GM21619 (cell line): ENCODE measurements around the gene PLA2R1.

ENCODE experiments used
- ATAC-seq: cut with Tn5 transposase; IDR thresholded peaks from one replicate; pipeline ENCODE4 v1.9.1; 2021; ENCODE audit not compliant: unreplicated experiment

The PLA2R1 gene

DNA sequence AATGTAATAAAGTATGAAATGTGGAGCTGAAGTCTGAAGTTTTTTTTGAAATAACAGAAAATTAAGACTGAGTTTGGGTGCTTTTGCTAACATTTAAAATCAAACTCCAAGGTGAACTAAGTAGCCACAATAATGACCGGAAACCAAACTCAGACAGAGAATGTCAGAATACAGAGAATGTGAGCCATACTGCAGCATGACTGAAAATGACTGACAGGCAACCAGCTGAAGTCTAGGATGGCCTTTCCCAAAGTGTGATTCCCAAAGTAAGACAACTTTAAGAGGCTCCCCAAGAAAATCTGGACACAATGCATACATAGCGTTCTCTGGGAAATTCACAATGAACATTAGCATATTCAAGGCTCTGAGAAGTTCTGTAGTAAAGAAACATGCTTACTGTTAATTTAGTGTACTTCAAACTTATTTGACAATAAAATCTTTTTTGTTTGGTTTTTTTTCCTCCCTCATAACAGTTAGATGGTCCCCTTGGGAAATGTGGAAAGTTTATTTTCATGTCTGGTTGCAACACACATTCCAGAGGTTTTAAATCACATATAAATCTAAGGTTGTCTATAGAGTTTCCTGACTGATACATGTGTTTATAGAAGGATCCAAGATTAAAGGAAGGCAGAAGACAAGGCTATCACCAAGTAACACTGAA, 28.6 kb downstream of the PLA2R1 start:
- ATAC-seq = no peak

DNA sequence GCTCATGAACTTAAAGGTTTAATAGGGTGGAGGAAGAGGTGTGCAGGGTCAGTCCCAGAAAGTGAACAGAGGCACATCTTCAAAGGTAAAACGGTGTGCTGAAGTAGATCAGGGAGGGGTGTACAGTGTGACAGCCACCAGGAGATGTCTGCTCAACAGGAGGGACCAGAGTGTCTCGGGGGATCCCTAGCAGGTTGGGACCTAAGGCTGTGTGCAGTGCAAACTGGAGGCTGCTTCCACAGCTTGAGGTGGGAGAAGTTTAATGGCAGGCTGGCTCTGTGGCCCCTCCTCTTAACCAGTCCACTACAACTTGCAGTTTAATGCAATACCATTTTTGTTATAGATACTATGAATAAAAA, 33.2 kb downstream of the PLA2R1 start:
- ATAC-seq = no peak

DNA sequence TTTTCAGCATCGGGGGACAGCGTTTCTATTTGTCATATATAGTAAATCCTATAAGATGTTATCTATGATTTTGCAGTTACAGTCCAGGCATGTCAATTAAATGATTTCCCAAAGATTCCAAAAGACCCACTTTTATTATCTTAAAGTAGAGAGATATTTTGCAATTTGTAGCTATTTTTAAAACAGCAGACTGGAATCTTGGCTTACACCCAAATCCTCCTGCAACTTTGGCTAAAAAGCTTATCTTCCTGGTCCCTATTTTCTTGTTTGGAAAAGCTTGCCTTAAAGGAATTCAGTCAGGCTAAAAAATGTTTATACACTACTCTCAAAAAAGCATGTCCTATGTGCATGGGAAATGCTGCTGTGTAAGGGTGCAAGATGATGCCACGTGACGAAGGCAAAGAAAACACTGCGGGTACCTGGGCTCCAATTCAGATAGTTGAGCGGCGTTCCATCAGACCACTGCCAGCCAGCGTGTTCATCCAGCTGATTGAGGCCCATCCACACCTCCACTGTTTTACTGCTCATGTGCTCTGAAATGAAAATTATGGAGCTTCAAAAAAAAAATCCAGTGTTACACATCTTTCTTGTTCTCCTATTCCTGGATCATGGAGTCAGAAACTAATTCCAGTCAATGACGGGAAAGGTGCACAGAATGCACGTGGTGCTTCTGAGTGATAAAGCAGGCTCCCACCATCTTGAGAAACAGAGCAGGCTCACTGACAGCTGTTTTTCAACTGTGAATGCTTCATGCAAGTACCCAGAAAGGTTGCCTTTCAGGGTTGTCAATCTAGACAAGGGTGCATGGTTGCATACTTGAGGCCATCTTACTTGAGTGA, 33.8 kb downstream of the PLA2R1 start:
- ATAC-seq = no peak

DNA sequence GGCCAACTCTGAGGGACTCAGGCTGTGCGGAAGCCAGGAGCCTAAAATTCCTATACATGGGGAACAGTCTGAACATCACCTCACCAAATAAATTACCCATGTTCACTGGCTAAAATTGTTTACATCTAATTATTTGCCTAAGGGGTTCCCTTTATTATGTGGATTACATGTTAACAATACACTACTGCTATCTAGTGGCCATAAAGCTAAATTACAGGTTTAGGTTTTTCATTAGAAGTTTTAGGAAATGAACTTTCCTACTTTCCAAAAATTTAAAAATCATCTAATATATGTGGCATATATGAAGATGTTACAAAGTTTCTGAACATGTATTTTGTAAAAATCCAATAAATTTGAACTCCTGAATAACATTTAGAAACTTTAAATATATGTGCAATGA, 40.3 kb downstream of the PLA2R1 start:
- ATAC-seq = no peak

DNA sequence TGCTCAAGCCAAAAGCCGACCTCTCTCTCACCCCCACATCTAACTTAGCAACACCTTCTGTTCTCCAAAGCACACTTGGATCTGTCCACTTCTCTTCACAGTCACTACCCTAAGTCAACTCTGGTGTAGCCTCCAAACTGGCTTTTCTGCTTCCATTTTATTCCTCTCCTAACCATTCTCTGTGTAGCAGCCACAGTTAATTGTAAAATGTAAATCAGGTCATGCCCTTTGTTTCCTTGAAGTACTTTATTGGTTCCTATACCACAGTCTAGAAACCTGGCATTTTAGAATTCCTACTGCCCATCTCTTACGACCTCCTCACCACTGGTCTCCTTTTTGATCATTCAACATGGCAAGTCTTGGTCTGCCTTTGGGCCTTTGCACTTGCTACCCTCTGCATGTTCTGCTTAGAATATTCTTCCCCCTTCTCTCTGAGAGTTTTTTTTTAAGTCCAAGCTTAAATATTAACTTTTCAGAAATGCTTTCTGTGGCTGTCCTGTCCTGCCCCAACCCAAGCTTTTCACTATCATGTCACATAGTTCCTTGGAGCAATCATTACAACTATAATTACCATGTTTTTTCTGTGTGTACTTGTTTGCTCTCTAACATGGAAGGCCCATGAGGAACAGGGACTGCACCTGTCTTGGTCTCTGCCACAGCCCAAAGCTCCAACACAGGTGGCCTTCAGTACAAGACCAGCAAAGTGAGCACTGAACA, 42.9 kb downstream of the PLA2R1 start:
- no peak for ATAC-seq

DNA sequence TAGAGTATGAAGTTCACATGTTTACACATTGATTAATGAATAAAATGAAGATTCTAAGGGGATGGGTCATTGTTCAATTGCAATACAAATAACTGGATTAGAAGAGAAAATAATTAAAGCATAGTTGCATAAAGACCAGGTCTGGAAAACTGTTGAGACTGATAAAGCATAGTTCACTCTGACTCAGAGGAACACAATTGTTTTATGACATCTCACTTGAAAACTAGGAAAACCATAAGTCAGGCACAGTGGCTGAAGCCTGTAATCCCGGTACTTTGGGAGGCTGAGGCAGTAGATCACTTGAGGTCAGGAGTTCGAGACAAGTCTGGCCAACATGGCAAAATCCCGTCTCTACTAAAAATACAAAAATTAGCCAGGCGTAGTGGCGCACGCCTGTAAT, 46.7 kb downstream of the PLA2R1 start:
- ATAC-seq = no peak

DNA sequence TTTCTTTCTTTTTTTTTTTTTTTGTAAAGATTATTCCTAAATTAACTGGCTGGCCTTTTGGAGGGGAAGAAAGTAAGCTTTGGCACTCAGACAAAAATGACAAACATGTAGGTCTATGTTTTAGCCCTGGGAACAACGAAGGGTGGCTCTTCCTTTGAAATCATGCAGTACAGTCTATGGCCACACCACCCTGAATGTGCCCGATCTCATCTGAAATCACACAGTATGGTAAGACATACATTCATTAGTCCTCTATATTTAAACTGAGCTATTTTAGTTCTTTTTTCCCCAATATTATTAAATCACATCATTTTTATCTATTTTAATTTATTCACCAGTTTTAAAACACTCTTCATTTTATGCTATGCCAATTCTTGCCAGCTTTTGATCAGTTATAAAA, 48.2 kb downstream of the PLA2R1 start:
- ATAC-seq = no peak

DNA sequence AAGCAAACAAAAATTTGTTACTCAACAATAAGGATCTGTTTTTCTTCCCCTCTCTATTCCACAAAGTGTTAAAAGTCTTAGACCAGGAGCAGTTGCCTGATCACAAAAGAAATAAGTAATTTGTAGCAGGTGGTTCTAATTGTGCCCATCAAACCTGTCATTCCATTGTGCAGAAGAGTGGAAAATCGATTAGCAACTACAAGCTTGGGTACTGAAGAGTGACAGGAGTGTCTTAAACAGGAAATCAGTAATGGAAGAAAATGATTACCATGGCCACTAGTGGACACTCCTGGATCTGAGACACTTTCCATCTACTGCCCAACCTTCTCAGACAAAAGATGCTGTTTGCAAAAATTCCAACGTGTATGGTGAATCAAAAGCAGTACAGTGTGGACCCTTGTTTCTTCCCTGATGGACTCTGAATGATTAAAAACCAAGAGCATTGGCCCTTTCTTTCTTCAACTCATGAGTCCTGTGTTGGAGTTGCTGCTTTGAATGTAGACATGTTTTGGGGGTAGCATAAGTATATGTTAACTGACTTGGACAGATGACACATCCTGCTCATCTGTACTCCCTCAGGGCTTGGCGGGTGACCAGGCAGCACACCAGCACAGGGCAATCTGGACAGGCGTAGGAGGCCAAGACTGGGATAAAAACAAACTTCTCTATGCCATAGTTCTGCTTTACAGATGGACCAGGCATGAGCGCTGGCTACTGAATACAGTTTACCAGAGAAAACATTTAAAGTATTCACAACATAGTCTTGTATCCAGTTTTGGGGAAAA, 51.9 kb downstream of the PLA2R1 start:
- no peak for ATAC-seq

DNA sequence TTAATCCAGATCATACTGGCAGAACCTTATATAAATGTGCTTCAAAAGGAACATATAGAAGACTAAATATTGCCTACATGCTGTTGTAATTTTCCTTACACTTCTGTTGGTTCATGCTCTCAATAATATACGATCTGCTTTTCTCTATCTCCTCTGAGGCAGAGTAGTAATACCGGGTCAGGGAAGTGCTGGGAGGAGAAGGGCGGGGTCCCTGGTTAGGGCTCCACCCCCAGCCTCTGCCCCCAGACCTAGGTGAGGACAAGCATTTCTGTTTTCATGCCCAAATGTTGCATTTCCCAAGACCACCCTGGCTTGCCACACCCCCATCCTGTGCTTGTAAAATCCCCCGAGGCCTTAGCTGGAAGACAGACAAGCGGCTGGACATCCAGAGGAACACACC, 55.3 kb downstream of the PLA2R1 start:
- no peak for ATAC-seq

DNA sequence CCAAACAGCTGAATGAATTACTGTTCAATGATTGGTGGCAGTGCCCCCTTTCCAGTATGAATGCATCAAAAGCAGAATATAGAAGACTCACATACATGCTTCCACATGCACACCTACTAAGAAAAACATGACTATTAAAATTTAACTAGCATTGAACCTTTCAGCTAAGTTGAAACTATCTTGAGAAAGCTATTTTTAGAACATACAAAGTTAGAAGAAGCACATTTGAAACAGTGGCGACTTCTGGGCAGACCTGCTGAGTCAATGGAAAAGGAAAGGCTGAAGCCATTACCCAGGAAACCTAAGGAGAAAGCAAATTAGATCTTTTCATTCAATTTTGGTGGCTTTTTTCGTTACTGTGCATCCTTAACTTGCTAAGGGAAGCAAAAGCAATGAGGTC, 55.9 kb downstream of the PLA2R1 start:
- ATAC-seq = peak; percentile 72

DNA sequence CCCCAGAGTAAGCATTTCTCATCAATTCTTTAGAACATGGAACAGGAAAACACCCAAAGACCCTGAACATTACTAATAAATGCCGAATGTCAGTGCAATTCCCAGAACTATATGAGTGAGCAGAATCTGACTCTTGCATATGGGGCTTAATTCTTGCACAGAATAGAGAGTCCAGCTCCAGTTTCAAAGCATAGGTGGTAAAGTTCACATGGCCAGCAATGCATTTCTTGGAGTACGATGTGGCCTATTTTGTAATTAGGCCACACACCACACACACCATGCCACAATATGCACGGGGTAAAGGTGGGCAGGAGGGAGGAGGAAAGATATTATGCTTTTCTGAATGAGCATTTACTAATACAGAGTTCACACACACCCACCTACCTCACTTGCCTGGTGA, 56.5 kb downstream of the PLA2R1 start:
- ATAC-seq = no peak

DNA sequence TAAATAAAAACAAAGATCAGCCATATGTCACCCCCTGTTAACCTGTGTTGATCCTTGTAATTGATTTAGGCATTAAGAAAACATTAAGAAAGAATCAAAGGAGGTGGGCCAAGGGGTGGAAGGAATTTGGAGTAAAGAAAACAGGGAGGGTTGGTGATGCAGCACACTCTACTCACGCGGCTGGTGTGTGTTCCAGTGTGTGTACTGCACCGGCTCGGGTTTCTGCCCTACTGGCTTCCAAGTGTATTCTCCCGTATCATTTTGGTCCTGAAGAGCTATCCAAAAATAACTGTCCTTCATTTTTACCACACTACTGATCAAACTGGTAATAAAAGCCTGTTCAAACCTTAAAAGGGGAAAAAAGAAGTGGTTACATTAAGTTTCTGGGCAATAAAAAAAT, 56.9 kb downstream of the PLA2R1 start:
- ATAC-seq = no peak

DNA sequence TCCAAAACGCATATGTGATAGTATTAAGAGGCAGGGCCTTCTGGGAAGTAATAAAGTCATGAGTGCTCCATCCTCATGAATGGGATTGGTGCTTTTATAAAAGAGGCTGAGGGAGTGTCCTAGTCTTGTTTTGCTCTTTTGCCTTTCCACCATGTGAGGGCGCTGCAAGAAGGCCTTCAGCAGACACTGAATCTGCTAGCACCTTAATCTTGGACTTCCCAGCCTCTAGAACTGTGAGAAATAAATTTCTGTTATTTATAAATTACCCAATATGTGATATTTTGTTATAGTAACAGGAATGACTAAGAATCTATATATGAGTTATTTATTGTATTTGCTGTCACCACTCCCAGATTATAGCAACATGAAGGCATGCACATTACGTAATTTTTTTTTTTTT, 63.5 kb downstream of the PLA2R1 start:
- no peak for ATAC-seq

DNA sequence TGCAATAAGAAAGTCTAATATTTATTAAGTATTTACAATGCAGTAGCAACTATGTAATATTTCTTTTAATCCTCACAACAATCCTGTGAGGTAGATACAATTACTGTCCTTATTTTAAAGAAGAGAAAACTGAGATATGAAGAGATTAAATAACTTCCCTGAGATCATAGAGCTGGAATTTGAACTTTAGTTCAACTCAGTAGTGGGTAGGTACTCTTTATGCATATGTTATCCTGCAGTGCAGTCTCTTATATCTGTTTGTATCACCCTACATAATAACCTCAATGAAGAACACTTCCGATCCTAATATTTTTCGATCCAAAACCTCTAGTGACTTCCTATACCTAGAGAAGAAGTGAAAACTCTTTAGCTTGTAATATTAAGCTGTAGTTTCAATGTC, 64.2 kb downstream of the PLA2R1 start:
- ATAC-seq = no peak

DNA sequence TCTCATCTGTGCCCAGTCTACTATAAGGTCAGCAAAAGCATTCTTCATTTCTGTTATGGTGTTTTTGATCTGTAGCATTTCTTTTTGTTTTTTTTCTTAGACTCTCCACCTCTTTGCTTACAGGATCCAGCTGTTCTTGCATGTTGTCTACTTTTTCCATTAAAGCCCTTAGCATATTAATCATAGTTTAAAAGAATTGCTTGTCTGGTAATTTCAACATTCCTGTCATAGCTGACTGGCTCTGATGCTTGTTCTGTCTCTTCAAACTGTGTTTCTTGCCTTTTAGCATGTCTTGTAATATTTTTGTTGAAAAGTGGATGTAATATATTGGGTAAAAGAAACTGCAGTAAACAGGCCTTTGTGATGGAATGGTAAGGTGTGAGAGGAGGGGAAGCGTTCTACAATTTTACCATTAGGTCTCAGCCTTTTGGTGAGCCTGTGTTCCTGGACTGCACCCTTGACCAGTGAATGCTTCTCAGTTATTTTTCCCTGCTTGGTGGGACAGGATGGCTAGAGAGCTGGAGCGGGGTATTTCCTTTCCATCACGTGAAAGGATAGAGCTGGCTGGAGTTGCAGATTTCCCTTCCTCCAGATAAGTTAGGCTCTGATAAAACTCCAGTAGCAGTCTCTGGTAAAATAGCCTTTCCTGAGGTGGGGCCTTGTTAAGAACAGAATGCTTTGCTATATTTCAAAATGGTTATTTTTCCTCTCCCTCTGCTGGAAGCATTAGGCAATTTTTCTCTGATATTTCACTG, 65.4 kb downstream of the PLA2R1 start:
- no peak for ATAC-seq

DNA sequence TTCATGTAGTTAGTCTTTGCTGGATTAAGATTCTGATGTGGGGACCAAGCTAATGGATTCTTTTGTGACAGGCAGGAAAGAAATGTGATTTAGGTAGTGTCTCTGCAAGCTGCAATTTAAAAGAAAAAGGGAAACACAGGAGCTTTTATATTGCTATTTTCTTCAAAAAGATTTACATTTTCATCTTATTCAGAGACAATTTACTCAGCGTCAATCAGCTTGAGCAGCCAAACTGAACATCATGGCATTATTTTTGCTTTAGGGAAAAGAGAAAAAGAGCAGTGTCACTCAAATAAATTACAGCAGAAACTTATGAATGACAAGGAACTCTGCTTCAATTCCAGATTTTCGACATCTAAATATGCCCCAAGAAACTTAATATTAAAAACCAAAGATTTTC, 67.4 kb downstream of the PLA2R1 start:
- no peak for ATAC-seq

DNA sequence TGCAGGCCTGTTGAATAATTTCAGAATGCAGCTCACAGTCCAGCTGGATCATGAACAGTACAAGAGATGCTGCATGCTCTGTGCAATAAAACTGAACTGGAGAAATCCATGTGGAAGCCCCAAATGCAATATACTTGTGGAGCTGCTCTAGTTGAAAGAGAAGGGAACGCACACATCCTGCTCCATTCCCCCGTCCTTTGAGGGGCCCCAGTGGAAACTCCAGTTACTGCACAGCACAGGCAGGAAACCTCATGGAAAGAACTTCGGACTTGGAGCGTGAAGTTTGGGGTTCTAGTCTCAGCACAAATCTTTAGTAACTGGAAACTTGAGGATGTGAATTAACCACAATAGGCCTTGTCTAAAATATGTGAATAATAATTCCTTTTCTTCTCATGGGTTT, 73.2 kb downstream of the PLA2R1 start:
- ATAC-seq = no peak

DNA sequence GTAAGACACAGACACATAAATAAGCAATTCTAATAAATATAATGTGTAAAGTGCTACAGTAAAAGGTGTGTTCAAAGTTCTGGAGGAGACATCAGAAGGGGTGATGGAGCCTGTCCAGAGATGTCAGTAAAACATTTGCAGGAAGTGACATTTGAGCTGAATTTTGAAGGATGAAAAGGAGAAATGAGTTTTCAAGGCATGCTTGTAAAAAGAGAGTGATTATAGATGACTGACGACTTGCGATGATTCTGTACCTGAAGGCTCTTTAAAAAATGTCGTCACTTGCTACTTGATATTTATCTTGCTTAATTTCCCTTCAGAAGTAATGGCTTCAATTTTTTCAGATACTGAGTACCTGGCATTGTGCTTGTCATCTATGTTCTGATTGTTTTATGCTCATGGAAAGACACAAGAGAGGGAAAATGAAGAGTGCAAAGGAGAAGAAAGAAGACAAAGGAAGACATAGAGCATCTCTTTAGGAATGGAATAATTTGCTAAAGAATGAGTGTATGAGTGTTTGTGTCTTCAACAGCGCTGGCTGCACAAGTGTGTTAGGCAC, 73.9 kb downstream of the PLA2R1 start:
- no peak for ATAC-seq

DNA sequence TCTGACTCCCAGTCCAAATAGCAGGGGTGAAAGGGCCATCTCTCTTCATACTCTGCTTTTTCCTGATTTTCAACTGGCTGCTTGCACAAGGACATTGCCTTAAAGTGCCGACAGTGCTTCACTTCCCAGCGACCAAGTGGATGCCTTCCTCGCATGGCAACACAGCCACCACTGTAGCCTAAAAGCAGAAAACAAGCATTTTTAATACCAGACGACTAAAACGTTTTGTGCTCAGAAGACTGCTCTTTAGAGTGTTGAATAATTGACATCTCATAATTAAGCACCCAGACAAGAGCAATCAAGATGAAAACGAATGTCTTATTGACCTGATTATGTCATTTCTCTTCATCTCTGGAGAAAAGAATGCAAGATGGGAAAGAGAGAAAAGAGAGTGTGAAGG, 75.2 kb downstream of the PLA2R1 start:
- ATAC-seq = no peak

DNA sequence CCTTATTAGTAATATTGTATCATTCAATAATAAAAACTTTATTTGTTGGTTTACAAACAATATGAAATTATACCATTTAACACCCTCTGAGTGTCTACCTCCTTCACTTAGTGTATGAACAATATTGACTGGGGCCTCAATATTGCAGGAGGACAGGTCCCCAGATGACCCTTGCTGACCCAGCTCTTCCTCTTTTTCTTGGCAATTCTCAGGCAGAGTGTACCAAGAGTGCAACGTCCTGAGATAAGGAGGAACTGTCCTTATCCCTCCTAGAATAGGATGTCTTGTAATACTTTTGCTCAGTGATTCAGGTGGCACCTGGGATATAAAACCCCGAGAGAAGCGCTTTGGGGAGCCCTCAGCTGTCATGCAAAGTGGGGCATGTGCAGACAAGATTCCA, 76.8 kb downstream of the PLA2R1 start:
- no peak for ATAC-seq
